HepG2 (cell line): ENCODE data around the gene C11orf68. TPM values are rescaled to one million over a fixed set of nuclear protein-coding genes. Genes with fewer than 3 reads are reported as not detected.

Experiments used
- ATAC-seq: fragments of 200-7000 bp; cut with Tn5 transposase; 3 replicates; pipeline ENCODE4 v1.9.1; 2020; ENCODE audit warnings: mild to moderate bottlenecking, moderate library complexity
- BruUV-seq: library from RNA; stranded (reverse); fragments of 400-500 nt; replicated peaks from 2 replicates; lab custom pipeline; 2021; lab: Mats Ljungman, UMichigan
- CTCF ChIA-PET: fragments of 300-600 bp; formaldehyde crosslinking; extraction: SDS; loops from one replicate; lab custom pipeline; 2021; ENCODE audit warnings: low total read pairs, inconsistent platforms, low intra/inter-chr PET ratio; lab: Yijun Ruan, JAX
- POLR2A ChIA-PET: fragments of 350-600 bp; sonication (Branson Sonifier 250); formaldehyde crosslinking; loops from one replicate; lab custom pipeline; 2020; ENCODE audit warnings: antibody characterized with exemption, inconsistent platforms; lab: Yijun Ruan, JAX
- DNase-seq: peaks from one replicate; pipeline ENCODE4 v3.0.0-alpha.2; 2015; ENCODE audit warnings: low spot score
- FAIRE-seq: peaks from 3 replicates; lab custom pipeline; 2011; peaks lifted over from hg19 to GRCh38; lab: Jason Lieb, UNC
- H2AFZ ChIP-seq: one replicate; pipeline ENCODE4 v1.6.1; 2011; ENCODE audit warnings: low read length, inconsistent platforms
- H3K27ac ChIP-seq: fragments of 300-600 bp; 3 replicates; pipeline ENCODE4 v1.8.0; 2011; ENCODE audit warnings: mixed run types, mild to moderate bottlenecking, mixed read lengths, low read length, inconsistent platforms; ENCODE audit not compliant: insufficient read depth; ENCODE audit errors: extremely low read length
- H3K27me3 ChIP-seq, 2 experiments: fragments of 200-600 bp in 1 of 2; 2 replicates in 1 of 2; 3 replicates in 1 of 2; pipeline versions ENCODE4 v1.6.0 to v1.8.0; 2011; ENCODE audit warnings: low read length in 2 of 2, mild to moderate bottlenecking in 2 of 2, moderate library complexity in 2 of 2, inconsistent platforms in 1 of 2; ENCODE audit not compliant: insufficient read depth in 2 of 2, control insufficient read depth in 1 of 2
- H3K36me3 ChIP-seq, 2 experiments: fragments of 200-600 bp in 1 of 2; replicated peaks in 1 of 2; 2 replicates in 1 of 2; 3 replicates in 1 of 2; pipeline versions ENCODE4 v1.5.1 to v1.8.0; 2011; ENCODE audit warnings: low read length in 2 of 2, inconsistent platforms in 1 of 2; ENCODE audit not compliant: insufficient read depth in 2 of 2, control insufficient read depth in 1 of 2
- H3K4me1 ChIP-seq: 2 replicates; pipeline ENCODE4 v1.5.1; 2012; ENCODE audit warnings: low read length, inconsistent platforms; ENCODE audit not compliant: insufficient read depth
- H3K4me2 ChIP-seq: 2 replicates; pipeline ENCODE4 v1.6.0; 2011; ENCODE audit warnings: low read depth, low read length, inconsistent platforms
- H3K4me3 ChIP-seq, 3 experiments: fragments of 200-600 bp in 1 of 3; sonication (generic), shearing (Covaris generic) in 1 of 3; replicated peaks in 1 of 3; 2 replicates each; pipeline ENCODE4 v1.5.1; 2011 to 2016; ENCODE audit warnings: low read length in 3 of 3, inconsistent platforms in 2 of 3, low read depth in 2 of 3, mild to moderate bottlenecking in 2 of 3, control low read depth in 1 of 3, mixed read lengths in 1 of 3; ENCODE audit not compliant: insufficient read depth in 1 of 3
- H3K79me2 ChIP-seq: one replicate; pipeline ENCODE4 v1.6.1; 2011; ENCODE audit warnings: low read length, inconsistent platforms; ENCODE audit not compliant: insufficient read depth
- H3K9ac ChIP-seq: 2 replicates; pipeline ENCODE4 v1.6.0; 2011; ENCODE audit warnings: mild to moderate bottlenecking, low read depth, low read length, inconsistent platforms; ENCODE audit not compliant: insufficient read depth
- H3K9me3 ChIP-seq: 2 replicates; pipeline ENCODE4 v1.5.1; 2012; ENCODE audit warnings: mild to moderate bottlenecking, low read length
- H4K20me1 ChIP-seq: 2 replicates; pipeline ENCODE4 v1.6.0; 2011; ENCODE audit warnings: inconsistent platforms, mild to moderate bottlenecking, low read length, moderate library complexity; ENCODE audit not compliant: insufficient read depth
- ESRRA ChIP-seq: sonication (generic); formaldehyde crosslinking; IDR thresholded peaks from 2 replicates; pipeline ENCODE4 v1.5.1; 2020; ENCODE audit warnings: mild to moderate bottlenecking, low read depth, missing genetic modification reagents
- HES4 ChIP-seq: sonication (generic); formaldehyde crosslinking; IDR thresholded peaks from 2 replicates; pipeline ENCODE4 v1.9.0; 2021; ENCODE audit warnings: mild to moderate bottlenecking, missing genetic modification reagents, borderline replicate concordance
- MTERF4 ChIP-seq: sonication (generic); formaldehyde crosslinking; IDR thresholded peaks from 2 replicates; pipeline ENCODE4 v1.8.0; 2023; ENCODE audit warnings: mild to moderate bottlenecking, missing genetic modification reagents
- NR0B2 ChIP-seq: sonication (generic); formaldehyde crosslinking; IDR thresholded peaks from 2 replicates; pipeline ENCODE4 v1.4.0; 2020; ENCODE audit warnings: mild to moderate bottlenecking, missing genetic modification reagents
- POGK ChIP-seq: sonication (generic); formaldehyde crosslinking; conservative IDR thresholded peaks from 2 replicates; pipeline ENCODE4 v1.8.0; 2022; ENCODE audit warnings: mild to moderate bottlenecking, moderate library complexity, missing genetic modification reagents
- SCMH1 ChIP-seq: sonication (generic); formaldehyde crosslinking; IDR thresholded peaks from 2 replicates; pipeline ENCODE4 v1.9.0; 2021; ENCODE audit warnings: missing genetic modification reagents, mild to moderate bottlenecking, borderline replicate concordance
- ZFYVE20 ChIP-seq: sonication (generic); formaldehyde crosslinking; IDR thresholded peaks from 2 replicates; pipeline ENCODE4 v1.8.0; 2023; ENCODE audit warnings: low read depth, mild to moderate bottlenecking, moderate library complexity, missing genetic modification reagents, borderline replicate concordance
- ZNF12 ChIP-seq: sonication (generic); formaldehyde crosslinking; IDR thresholded peaks from 2 replicates; pipeline ENCODE4 v1.5.0; 2020; ENCODE audit warnings: missing genetic modification reagents
- ZNF138 ChIP-seq: sonication (generic); formaldehyde crosslinking; IDR thresholded peaks from 2 replicates; pipeline ENCODE4 v1.5.0; 2020; ENCODE audit warnings: mild to moderate bottlenecking, low read depth, missing genetic modification reagents
- ZNF891 ChIP-seq: sonication (generic); formaldehyde crosslinking; IDR thresholded peaks from 2 replicates; pipeline ENCODE4 v1.5.0; 2020; ENCODE audit warnings: mild to moderate bottlenecking, missing genetic modification reagents
- ZXDC ChIP-seq: sonication (generic); formaldehyde crosslinking; IDR thresholded peaks from 2 replicates; pipeline ENCODE4 v1.5.0; 2020; ENCODE audit warnings: mild to moderate bottlenecking, missing genetic modification reagents
- WGBS: methylation state at CpG from one replicate; pipeline ENCODE4 v1.1.6; 2017; ENCODE audit warnings: low lambda C conversion rate; 5-methylcytosine and 5-hydroxymethylcytosine counted together
- in situ Hi-C: cut with HindIII; loops from 2 replicates; pipeline ENCODE4 v1.10.0; 2017; ENCODE audit warnings: low pct_unique_long_range_greater_than_20kb; ENCODE audit not compliant: extremely low pct_ligation_motif_present
- intact Hi-C: fragments of 100-400 bp; cut with micrococcal nuclease; formaldehyde crosslinking; loops from one replicate; pipeline ENCODE4 v1.10.0; 2022; ENCODE audit not compliant: unreplicated experiment
- polyA plus RNA-seq, 8 experiments: library from polyadenylated mRNA; depleted of rRNA in 3 of 8; stranded (reverse) in 7 of 8; unstranded in 1 of 8; fragments of >200 nt; fragmentation: Illumina TruSeq in 4 of 8; extraction: Trizol in 4 of 8; gene quantifications; 2 replicates each; pipeline versions ENCODE4 v1.2.1 to v1.2.3, GENCODE V29; 2011 to 2016; ENCODE audit warnings: low read depth in 4 of 8, missing spikeins in 1 of 8, mixed read lengths in 1 of 8; ENCODE audit not compliant: insufficient read depth in 1 of 8
- total RNA-seq, 5 experiments: library from RNA; depleted of rRNA; stranded (reverse); fragments of >200 nt; fragmentation: Illumina TruSeq; extraction: Trizol; gene quantifications; 2 replicates each; pipeline ENCODE4 v1.2.3, GENCODE V29; 2016; ENCODE audit warnings: low read depth in 1 of 5

C11orf68 gene
- total and polyA plus RNA-seq, 2 of the 13 experiments (the other 11 are each of a cell fraction or from before 2014, with no cell fraction given), result 8.4 to 28.3 TPM

GRCh38 chr11:65887723-65888162, 31.1 kb downstream of the C11orf68 start:
- ChIA-PET CTCF (interaction anchor here (1.1 to 6.9 kb wide), 5 partner anchors 11 to 143 kb away, joined by 3 to 63 read pairs (median 4); no protein-coding TSS in a partner anchor), POLR2A (interaction anchor here (0.6 to 7.6 kb wide), 31 partner anchors 9 to 235 kb away, joined by 3 to 95 read pairs (median 5); partner anchors contain the start of genes BANF1, C11orf68, CFL1 and EFEMP2)
- Histone ChIP-seq H3K27ac (peak overlapping the region; percentile 37), H3K4me2 (peak overlapping the region; percentile 96), H3K9ac (peak overlapping the region; percentile 70), H3K36me3 (peaks cover 4 to 16% of the 10 kb centered on the region in 2 experiments; a peak in 4 of 5 replicates), H3K79me2 (peaks cover 5% of the 10 kb centered on the region), H3K4me1 (peaks cover 67% of the 10 kb centered on the region), H3K4me3 (peak overlapping the region; percentile 74 to 91 (median 87)), H3K9me3 (no peaks in the 10 kb centered on the region), H4K20me1 (no peaks in the 10 kb centered on the region), H3K27me3 (no peaks in the 10 kb centered on the region; a peak in 1 of 5 replicates), H2AFZ (no peak overlapping the region)
- DNase-seq (no peak), FAIRE-seq (no peak), ATAC-seq (peak; percentile 6)
- 0% methylated on average over 14 of the region's 23 CpGs for WGBS
- in situ Hi-C loops, result no loop called here
- TSS peak; percentile 54 for BruUV-seq
- intact Hi-C loops, result loop anchor here (1.0 to 5.0 kb wide), 4 partner anchors 29 to 102 kb away; partner anchors contain the start of genes CFL1 and SART1
- TF ChIP-seq ZNF891 (no peak), MTERF4 (CRISPR knock-in tag) (peak; percentile 32; the same call in 1 of the 2 replicates), ESRRA (CRISPR knock-in tag) (0 out of 2 replicates have a peak, but pooled peaks have one; percentile 16), ZNF12 (CRISPR knock-in tag) (peak; percentile 22; the same call in 1 of the 2 replicates), ZXDC (CRISPR knock-in tag) (peak; percentile 43; the same call in 1 of the 2 replicates), ZNF138 (CRISPR knock-in tag) (0 out of 2 replicates have a peak, but pooled peaks have one; percentile 56), POGK (CRISPR knock-in tag) (no peak), HES4 (CRISPR knock-in tag) (peak; percentile 28; the same call in 1 of the 2 replicates), SCMH1 (CRISPR knock-in tag) (no peak), NR0B2 (CRISPR knock-in tag) (peak; percentile 68; the same call in 1 of the 2 replicates), ZFYVE20 (0 out of 2 replicates have a peak, but pooled peaks have one; percentile 24)
